DMS53 treated with DMSO at 0.1 percent for 48 hours (cell line): ENCODE data around the gene SDK2.

Source experiments
- DNase-seq: peaks from one replicate; lab custom pipeline; 2025; ENCODE audit not compliant: unreplicated experiment; lab: John Stamatoyannopoulos, UW

Gene SDK2

GRCh38 chr17:73432624-73433190 lies 211.5 kb downstream of the SDK2 start:
- no peak for DNase-seq

GRCh38 chr17:73431401-73432205 lies 212.6 kb downstream of the SDK2 start:
- no peak for DNase-seq

- peak; percentile 2 for DNase-seq
Observed at GRCh38 chr17:73430848-73431247, 213.4 kb downstream of the SDK2 start.

- DNase-seq, result no peak
Observed at GRCh38 chr17:73430165-73430680, 214.0 kb downstream of the SDK2 start.

- peak; percentile 71 for DNase-seq
Observed at GRCh38 chr17:73429440-73430164, 214.6 kb downstream of the SDK2 start.

- peak; percentile 73 for DNase-seq
Observed at GRCh38 chr17:73427198-73427597, 217.0 kb downstream of the SDK2 start.

GRCh38 chr17:73424571-73424970 lies 219.7 kb downstream of the SDK2 start:
- DNase-seq, result no peak

- DNase-seq, result no peak
Observed at GRCh38 chr17:73423806-73424205, 220.4 kb downstream of the SDK2 start.

GRCh38 chr17:73423159-73423715 lies 221.0 kb downstream of the SDK2 start:
- no peak for DNase-seq

GRCh38 chr17:73422121-73422520 lies 222.1 kb downstream of the SDK2 start:
- no peak for DNase-seq

- DNase-seq, result no peak
Observed at GRCh38 chr17:73420897-73421296, 223.3 kb downstream of the SDK2 start.

GRCh38 chr17:73419881-73420280 lies 224.4 kb downstream of the SDK2 start:
- DNase-seq, result no peak

GRCh38 chr17:73419051-73419450 lies 225.2 kb downstream of the SDK2 start:
- DNase-seq, result no peak

- no peak for DNase-seq
Observed at GRCh38 chr17:73415782-73416181, 228.5 kb downstream of the SDK2 start.

- DNase-seq, result no peak
Observed at GRCh38 chr17:73414171-73414955, 229.9 kb downstream of the SDK2 start.

- no peak for DNase-seq
Observed at GRCh38 chr17:73412914-73413313, 231.3 kb downstream of the SDK2 start.

GRCh38 chr17:73411313-73411747 lies 232.9 kb downstream of the SDK2 start:
- no peak for DNase-seq

GRCh38 chr17:73410586-73411312 lies 233.5 kb downstream of the SDK2 start:
- no peak for DNase-seq

GRCh38 chr17:73404246-73404645 lies 240.0 kb downstream of the SDK2 start:
- DNase-seq, result no peak

GRCh38 chr17:73402466-73402865 lies 241.8 kb downstream of the SDK2 start:
- no peak for DNase-seq
